NCI-H446 treated with DMSO at 0.1 percent for 48 hours (cell line): ENCODE results near the gene GYG2.
"Not testable (repeated sequence)": the region's sequence is repeated elsewhere in the genome, so short reads cannot be mapped to it uniquely, and the experiment has no call there.

Source experiments
- DNase-seq: peaks from one replicate; lab custom pipeline; 2025; lab: John Stamatoyannopoulos, UW

The GYG2 gene

DNA sequence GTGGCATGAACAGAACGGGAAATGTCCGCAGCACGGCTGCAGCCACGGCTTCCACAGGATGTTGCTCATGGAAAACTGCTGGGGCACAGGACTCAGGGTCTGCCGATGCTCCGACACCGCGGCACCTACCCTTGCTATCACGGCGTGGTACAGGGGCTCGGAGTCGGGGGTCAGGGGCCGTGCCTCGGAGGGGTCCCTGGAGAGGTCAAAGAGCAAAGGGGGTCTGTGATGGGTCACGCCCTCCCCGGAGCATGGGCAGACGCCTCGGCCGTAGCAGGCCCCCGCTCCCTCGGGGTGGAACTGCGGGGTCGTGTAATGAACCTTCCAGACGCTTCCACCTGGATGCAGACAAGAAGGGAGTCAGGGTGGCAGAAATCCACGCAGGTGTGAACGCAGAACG, 78.6 kb downstream of the GYG2 start:
- DNase-seq, result no peak

DNA sequence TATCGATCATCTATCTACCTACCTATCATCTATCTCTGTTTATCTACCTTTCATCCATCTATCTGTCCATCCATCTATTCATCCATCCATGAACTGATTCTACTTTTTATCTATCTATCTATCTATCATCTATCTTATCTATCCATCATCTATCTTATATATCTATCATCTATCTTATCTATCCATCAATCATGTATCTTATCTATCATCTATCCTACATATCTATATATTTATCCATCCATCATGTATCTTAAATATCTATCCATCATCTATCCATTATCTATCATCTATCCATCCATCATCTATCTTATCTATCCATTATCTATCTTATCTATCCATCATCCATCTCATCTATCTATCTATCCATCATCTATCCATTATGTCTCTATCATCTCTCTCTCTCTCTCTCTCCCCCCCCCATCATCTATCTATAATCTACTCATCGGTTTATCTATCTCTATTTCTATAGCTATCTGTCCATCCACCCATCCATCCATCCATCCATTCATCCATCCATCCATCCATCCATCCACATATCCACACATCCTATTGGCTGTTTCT, 79.5 kb downstream of the GYG2 start:
- DNase-seq, result no peak

DNA sequence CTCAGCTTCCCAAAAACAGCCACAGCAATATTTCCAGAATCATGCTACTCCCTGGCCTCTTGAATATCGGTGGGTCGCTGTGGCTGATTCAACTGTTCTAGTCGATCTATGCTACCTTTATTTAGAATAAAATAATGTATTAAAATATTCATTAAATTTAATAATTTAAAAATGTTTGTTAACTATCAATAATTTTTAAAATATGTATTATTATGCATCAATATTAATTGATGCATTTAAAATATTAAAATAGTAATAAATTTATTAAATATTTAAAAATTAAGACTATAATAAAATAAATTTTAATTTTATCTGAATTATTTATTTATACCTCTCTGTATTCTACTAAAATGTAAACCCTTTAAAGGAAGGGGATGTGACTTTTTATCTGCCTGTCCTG, 81.4 kb downstream of the GYG2 start:
- DNase-seq, result no peak

DNA sequence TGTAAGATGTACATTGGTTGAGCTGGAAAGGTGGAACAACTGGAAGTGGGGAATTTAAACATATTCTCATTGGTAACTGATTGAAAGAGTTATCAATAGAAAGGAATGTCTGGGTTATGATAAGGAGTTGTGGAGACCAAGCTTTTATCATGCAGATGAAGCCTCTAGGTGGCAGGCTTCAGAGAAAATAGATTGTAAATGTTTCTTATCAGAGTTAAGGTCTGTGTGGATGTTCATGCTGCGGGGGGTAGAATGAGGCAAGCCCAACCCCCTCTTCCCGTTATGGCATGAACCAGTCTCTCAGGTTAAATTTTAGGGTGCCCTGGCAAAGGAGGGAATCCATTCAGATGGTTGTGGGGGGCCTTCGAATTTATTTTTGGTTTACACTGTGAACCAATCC, 84.4 kb downstream of the GYG2 start:
- no peak for DNase-seq

DNA sequence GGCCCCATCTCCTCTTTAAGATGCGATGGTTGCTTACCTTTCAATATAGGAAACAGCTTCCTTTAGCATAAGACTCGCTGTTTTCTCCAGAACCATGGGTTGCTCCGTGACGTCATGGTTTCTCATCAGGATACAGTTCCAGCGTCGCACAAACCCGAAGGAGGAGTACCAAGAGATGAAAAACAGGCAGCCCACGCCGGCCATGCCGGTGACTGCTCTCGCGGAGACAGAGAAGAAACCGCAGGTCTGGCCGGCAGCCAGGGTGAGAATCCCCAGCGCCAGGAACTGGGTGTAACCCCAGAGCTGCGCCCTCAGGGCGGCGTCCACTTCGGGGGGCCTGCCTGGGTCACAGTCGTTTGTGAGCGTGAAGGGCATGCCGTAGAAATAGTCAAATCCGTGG, 89.0 kb downstream of the GYG2 start:
- DNase-seq, result no peak

DNA sequence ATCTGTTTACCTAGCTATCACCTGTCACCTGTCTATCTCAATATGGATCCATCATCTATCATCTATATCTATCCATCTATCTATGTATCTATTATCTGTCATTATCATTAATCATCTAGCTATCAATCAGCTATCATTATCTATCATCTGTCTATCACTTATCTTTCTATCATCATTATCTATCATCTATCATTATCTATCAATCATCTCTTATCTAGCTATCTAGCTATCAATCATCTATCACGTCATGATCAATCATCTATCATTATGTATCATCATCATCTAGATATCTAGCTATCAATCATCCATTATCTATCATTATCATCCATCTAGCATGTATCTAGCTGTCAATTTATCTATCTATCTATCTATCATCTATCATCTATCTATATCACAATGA, 92.5 kb downstream of the GYG2 start:
- no peak for DNase-seq

DNA sequence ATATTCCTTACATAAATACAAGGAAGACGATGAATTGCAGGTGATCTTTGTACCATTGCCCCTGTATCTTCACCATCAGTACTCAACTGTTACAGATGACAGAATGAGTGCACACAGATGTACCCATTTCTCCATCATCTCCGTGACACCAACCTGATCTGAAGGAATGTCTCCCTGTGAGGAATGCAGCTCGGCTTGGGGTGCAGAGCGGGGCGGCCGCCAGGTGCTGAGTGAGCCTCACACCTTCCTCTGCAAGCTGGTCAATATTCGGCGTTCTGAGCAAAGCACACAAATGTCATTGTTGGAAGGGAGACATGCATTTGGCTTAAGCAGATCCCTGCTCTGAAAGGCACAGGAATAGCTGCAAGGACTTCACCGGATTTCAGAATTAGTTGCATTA, 93.0 kb downstream of the GYG2 start:
- no peak for DNase-seq

DNA sequence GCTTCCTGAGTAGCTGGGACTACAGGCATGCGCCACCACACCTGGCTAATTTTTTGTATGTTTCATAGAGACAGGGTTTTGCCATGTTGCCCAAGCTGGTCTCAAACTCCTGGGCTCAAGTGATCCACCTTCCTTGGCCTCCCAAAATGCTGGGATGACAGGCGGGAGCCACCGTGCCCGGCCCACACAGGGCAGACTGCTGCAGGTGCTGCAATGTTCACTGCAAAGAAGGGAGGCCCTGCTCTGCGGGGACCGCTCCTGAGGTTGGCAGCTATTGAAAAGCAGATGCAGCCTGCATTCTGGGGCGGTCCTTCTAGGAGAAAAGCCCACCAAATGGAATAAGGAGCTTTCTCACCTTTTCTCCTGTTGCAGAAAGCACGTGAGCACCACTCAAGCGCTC, 95.4 kb downstream of the GYG2 start:
- DNase-seq, result no peak

DNA sequence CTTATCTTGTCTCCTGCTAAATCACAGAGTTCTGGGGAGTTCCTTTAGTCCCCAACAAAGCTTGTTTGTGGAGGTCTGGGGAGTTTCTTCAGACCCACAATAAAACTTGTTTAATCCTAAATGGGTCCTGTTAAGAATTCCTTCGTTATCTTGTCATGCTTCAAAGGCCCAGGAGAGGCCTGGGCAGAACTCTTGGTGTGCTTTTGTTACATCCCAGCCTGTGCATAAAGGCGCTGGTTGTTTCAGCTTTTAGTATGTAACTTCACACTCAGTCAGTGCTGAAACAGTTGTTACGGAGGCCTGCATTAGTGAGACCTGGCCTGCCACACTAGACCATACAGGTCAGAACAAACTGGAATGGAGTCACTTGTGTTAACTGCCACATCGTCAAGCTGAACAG, 97.5 kb downstream of the GYG2 start:
- DNase-seq, result not testable (repeated sequence)

DNA sequence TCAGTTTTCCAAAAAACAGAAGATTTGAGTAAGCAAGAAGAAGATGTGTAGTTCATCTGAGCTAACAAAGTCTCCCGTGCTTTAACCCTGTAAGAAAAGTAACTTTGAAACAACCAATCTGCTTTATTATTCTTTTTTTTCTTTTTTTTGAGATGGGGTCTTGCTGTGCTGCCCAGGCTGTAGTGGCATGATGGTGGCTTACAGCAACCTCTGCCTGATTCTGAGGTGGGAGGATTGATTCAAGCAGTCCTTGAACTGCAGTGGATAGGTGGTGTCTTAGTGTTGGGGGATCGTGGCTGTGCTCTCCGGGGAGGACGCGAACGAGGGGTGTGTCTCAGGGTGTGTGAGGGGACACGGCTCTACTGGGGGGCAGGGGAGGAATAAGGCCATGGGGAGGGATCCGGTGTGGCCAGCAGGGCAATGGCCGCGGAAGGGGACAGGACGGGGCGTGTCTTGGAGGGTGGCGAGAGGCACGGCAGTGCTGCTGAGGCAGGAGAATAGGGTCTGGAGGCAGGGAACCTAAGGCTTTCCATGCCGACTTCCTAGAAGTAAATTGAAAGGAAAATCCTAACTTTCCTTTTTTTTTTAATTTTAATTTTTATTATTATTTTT, 98.0 kb downstream of the GYG2 start:
- no peak for DNase-seq

DNA sequence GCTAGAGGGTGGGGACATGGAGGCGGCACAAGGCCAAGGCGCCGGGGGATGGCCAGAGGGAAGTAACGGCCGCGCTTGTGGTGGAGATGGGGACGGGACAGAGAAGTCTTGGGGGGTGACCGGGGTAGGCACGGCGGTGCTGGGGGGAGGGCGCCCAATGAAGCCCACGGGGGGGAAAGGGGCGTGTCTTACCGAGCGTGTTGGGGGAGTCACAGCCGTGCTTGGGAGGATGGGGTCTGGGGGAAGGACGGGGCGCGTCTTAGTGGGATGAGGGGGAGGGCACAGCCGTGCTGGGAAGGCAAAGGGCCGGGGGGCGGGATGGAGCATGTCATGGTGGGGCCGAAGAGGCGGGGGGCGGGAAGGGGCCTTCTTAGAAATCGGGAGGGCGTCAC, 99.5 kb downstream of the GYG2 start:
- no peak for DNase-seq

DNA sequence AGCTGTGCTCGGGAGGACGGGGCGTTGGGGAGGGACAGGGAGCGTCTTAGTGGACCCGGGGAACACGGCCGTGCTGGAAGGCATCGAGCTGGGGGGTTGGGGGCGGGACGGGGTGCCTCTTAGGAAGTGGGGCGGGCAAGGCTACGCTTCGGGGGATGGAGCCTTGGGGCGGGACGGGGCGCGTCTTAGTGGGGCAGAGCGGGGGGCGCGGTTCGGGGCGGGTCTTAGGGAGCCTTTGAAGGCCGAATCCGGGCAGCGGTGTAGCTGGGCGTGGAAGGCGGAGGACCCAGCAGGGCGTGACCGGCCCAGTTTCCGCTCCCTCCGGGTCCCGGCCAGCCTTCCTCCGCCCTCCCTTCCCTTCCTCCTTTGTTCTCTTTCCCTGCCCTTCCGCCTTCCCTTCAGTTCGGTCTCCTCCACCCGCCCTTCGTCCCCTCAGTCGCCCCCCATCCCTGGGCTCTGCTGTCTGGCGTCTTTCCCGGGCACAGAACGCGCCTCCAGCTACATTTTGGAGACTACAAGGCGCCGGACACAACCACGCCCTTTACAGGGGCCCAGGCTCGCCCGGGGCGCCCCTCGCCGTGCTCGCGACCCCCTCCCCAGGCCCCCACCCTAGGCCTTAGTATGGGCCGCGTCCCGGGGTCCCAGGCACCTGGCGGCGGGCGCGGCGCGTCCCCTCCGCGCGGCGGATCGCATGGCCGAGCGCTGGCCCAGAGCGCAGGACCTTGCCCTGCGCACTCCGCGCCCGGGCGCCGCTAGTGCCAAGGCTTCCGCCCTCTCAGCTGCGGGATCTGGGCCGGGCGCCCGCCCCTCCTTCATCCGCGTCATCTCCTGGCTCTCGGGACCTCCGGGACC, 100.1 kb downstream of the GYG2 start, which contains the start of gene ARSD:
Gene ARSD (minus strand): TSS at position 757 of the 852 bp plus-strand sequence. CDS start 64 bp downstream, at position 693.
- DNase-seq, result no peak

DNA sequence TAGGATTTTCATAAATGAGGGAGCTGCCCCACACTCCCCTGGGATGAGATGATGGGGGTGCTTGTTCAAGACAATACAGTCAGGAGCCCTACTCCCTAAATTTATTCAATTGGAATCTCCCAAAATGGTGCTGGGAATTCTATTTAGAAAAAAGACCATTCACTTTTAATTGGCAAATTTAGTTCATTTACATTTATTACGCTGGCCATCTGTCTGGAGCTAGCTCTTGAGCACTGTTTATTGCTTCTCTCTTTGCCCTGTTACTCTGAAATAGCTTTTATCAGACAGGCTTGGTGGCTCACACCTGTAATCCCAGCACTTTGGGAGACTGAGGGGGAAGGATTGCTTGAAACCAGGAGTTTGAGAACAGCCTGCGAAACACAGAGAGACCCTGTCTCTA, 102.4 kb downstream of the GYG2 start:
- DNase-seq, result no peak

DNA sequence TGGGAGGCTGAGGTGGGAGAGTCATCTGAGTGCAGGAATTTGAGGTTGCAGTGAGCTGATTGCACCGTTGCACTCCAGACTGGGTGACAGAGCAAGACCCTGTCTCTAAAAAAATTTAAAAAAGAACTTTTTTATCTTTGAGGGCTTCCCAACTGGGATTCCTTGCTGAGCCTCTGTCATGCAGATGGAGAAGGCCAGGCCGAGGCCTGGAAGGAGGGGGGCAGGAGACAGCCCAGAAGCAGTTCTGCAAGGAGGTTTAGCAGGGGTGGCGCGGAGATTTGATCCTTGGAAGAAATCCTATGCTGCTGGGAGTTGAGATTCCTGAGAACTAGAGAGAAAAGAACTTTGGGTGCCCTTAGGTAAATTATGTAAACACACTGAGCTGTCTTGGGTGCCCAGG, 102.9 kb downstream of the GYG2 start:
- no peak for DNase-seq
